Panc1 (cell line): ENCODE results near the gene PRKCG. TPM values are rescaled to one million over a fixed set of nuclear protein-coding genes. Genes with fewer than 3 reads are reported as not detected.

Experiments
- ATAC-seq: fragments of 200-7000 bp; cut with Tn5 transposase; 2 replicates; pipeline ENCODE4 v1.9.1; 2020; ENCODE audit warnings: mild to moderate bottlenecking, moderate library complexity
- BruUV-seq: library from RNA; stranded (reverse); fragments of 400-500 nt; replicated peaks from 2 replicates; lab custom pipeline; 2021; lab: Mats Ljungman, UMichigan
- CTCF ChIA-PET: fragments of 300-600 bp; sonication (Branson Sonifier 250); formaldehyde crosslinking; loops from one replicate; lab custom pipeline; 2022; ENCODE audit warnings: antibody characterized with exemption; lab: Charles Lee
- POLR2A ChIA-PET: fragments of 300-600 bp; sonication (Branson Sonifier 250); formaldehyde crosslinking; loops from one replicate; lab custom pipeline; 2022; ENCODE audit warnings: antibody characterized with exemption; lab: Charles Lee
- DNase-seq: peaks from one replicate; pipeline ENCODE4 v3.0.0-alpha.2; 2010; ENCODE audit warnings: low read depth, low spot score
- H3K27ac ChIP-seq: 2 replicates; pipeline ENCODE4 v1.5.1; 2011; ENCODE audit warnings: mild to moderate bottlenecking, low read length, inconsistent platforms
- H3K27me3 ChIP-seq: fragments of 200-500 bp; sonication (Bioruptor generic); 2 replicates; pipeline ENCODE4 v1.6.0; 2014; ENCODE audit warnings: low read length, inconsistent platforms; ENCODE audit not compliant: control insufficient read depth, insufficient read depth
- H3K36me3 ChIP-seq: fragments of 200-500 bp; sonication (Bioruptor generic); 2 replicates; pipeline ENCODE4 v1.5.1; 2014; ENCODE audit warnings: inconsistent platforms, mild to moderate bottlenecking, low read length, moderate library complexity; ENCODE audit not compliant: control insufficient read depth, insufficient read depth
- H3K4me1 ChIP-seq: 2 replicates; pipeline ENCODE4 v1.5.1; 2011; ENCODE audit warnings: inconsistent platforms, mild to moderate bottlenecking, low read length, moderate library complexity; ENCODE audit not compliant: control insufficient read depth, insufficient read depth
- H3K4me3 ChIP-seq, 2 experiments: 2 replicates each; pipeline ENCODE4 v1.5.1; 2011 to 2012; ENCODE audit warnings: low read depth in 2 of 2, low read length in 2 of 2, mild to moderate bottlenecking in 2 of 2, inconsistent platforms in 1 of 2, moderate library complexity in 1 of 2
- H3K9me3 ChIP-seq: fragments of 200-500 bp; sonication (Bioruptor generic); 2 replicates; pipeline ENCODE4 v1.5.1; 2014; ENCODE audit warnings: low read depth, mild to moderate bottlenecking, inconsistent platforms, low read length, moderate library complexity; ENCODE audit not compliant: control insufficient read depth, insufficient read depth
- POLR2AphosphoS5 ChIP-seq: IDR thresholded peaks from 2 replicates; pipeline ENCODE4 v1.6.1; 2012; ENCODE audit warnings: mild to moderate bottlenecking, low read depth, low read length, moderate library complexity
- SIN3A ChIP-seq: IDR thresholded peaks from 2 replicates; pipeline ENCODE4 v1.6.1; 2012; ENCODE audit warnings: low read depth, mild to moderate bottlenecking, low read length, moderate library complexity, borderline replicate concordance; ENCODE audit not compliant: insufficient read depth
- TCF7L2 ChIP-seq: IDR thresholded peaks from 2 replicates; pipeline ENCODE4 v1.6.1; 2011; ENCODE audit warnings: mild to moderate bottlenecking, low read depth, low read length, inconsistent platforms
- in situ Hi-C: cut with HindIII; loops from 2 replicates; pipeline ENCODE4 v1.10.0; 2016; ENCODE audit warnings: low sequenced_read_pairs, low pct_unique_long_range_greater_than_20kb
- intact Hi-C: fragments of 100-400 bp; cut with micrococcal nuclease; formaldehyde crosslinking; loops from one replicate; pipeline ENCODE4 v1.10.0; 2022; ENCODE audit not compliant: unreplicated experiment
- total RNA-seq: library from RNA; stranded (reverse); gene quantifications from one replicate; pipeline ENCODE4 v1.2.1, GENCODE V29; 2021; ENCODE audit not compliant: unreplicated experiment
- TF ChIP-seq, protein P1 (sequence below), 2 experiments: IDR thresholded peaks; 2 replicates each; pipeline ENCODE4 v1.6.1; 2011 to 2012; ENCODE audit warnings: low read depth in 2 of 2, control low read depth in 1 of 2, low read length in 1 of 2, mild to moderate bottlenecking in 1 of 2, moderate library complexity in 1 of 2; ENCODE audit not compliant: insufficient read depth in 1 of 2
- TF ChIP-seq, protein P2 (sequence below): fragments of 450-650 bp; IDR thresholded peaks from 2 replicates; pipeline ENCODE4 v1.5.1; 2017; ENCODE audit warnings: mild to moderate bottlenecking

PRKCG gene
- total RNA-seq, 1 experiment from 2014 or later, result 2.5 TPM

DNA sequence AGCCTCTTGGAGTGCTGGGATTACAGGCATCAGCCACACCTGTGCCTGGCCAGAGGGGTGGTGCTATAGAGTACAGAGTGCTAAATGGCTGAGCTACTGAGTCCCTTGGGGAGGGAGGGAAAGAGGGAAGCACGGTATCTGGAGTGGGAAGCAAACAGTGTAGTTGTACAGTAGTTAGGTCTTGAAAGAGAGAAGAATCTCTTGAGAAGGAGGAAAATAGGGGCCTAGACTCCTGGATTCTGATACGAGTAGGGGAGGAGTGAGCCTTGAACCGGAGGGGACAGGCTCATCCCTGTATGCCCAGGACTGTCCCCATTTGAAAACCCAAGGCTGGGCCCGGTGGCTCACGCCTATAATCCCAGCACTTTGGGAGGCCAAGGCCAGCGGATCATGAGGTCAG, 9.2 kb upstream of the PRKCG start:
- DNase-seq (no peak), ATAC-seq (no peak)
- intact Hi-C loops, result no loop called here
- ChIA-PET CTCF (no interaction called here), POLR2A (interaction anchor here (0.6 to 1.0 kb wide), 2 partner anchors 24 to 151 kb away, joined by 4 to 5 read pairs; no protein-coding TSS in a partner anchor)
- peak overlapping the region; percentile 55; the same call in 1 of the 2 replicates for H3K27ac ChIP-seq
- H3K4me3 ChIP-seq, result no peak overlapping the region
- in situ Hi-C loops, result no loop called here
- peaks cover 39% of the 10 kb centered on the region for H3K4me1 ChIP-seq
- peaks cover 6% of the 10 kb centered on the region; the same call in 1 of the 2 replicates for H3K36me3 ChIP-seq
- TF ChIP-seq POLR2AphosphoS5 (no peak), SIN3A (no peak), TCF7L2 (no peak)
- TF ChIP-seq, protein P1, sequence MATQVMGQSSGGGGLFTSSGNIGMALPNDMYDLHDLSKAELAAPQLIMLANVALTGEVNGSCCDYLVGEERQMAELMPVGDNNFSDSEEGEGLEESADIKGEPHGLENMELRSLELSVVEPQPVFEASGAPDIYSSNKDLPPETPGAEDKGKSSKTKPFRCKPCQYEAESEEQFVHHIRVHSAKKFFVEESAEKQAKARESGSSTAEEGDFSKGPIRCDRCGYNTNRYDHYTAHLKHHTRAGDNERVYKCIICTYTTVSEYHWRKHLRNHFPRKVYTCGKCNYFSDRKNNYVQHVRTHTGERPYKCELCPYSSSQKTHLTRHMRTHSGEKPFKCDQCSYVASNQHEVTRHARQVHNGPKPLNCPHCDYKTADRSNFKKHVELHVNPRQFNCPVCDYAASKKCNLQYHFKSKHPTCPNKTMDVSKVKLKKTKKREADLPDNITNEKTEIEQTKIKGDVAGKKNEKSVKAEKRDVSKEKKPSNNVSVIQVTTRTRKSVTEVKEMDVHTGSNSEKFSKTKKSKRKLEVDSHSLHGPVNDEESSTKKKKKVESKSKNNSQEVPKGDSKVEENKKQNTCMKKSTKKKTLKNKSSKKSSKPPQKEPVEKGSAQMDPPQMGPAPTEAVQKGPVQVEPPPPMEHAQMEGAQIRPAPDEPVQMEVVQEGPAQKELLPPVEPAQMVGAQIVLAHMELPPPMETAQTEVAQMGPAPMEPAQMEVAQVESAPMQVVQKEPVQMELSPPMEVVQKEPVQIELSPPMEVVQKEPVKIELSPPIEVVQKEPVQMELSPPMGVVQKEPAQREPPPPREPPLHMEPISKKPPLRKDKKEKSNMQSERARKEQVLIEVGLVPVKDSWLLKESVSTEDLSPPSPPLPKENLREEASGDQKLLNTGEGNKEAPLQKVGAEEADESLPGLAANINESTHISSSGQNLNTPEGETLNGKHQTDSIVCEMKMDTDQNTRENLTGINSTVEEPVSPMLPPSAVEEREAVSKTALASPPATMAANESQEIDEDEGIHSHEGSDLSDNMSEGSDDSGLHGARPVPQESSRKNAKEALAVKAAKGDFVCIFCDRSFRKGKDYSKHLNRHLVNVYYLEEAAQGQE (IDR thresholded peaks at IDR 0.05; ENCODE audit: insufficient read depth in 1 of 2, low read depth in 2 of 2, low read length in 1 of 2), result no peak
- TF ChIP-seq, protein P2, sequence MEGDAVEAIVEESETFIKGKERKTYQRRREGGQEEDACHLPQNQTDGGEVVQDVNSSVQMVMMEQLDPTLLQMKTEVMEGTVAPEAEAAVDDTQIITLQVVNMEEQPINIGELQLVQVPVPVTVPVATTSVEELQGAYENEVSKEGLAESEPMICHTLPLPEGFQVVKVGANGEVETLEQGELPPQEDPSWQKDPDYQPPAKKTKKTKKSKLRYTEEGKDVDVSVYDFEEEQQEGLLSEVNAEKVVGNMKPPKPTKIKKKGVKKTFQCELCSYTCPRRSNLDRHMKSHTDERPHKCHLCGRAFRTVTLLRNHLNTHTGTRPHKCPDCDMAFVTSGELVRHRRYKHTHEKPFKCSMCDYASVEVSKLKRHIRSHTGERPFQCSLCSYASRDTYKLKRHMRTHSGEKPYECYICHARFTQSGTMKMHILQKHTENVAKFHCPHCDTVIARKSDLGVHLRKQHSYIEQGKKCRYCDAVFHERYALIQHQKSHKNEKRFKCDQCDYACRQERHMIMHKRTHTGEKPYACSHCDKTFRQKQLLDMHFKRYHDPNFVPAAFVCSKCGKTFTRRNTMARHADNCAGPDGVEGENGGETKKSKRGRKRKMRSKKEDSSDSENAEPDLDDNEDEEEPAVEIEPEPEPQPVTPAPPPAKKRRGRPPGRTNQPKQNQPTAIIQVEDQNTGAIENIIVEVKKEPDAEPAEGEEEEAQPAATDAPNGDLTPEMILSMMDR, result no peak
- H3K9me3 ChIP-seq, result no peaks in the 10 kb centered on the region
- no TSS peak for BruUV-seq
- no peaks in the 10 kb centered on the region for H3K27me3 ChIP-seq

GRCh38 chr19:53873773-53874605, 8.0 kb upstream of the PRKCG start:
- H3K36me3 ChIP-seq, result 0 out of 2 replicates have a peak, but pooled peaks cover 6% of the 10 kb centered on the region
- in situ Hi-C loops (no loop called here), intact Hi-C loops (no loop called here)
- no peak for ATAC-seq
- no peaks in the 10 kb centered on the region for H3K9me3 ChIP-seq
- BruUV-seq, result no TSS peak
- DNase-seq, result no peak
- ChIA-PET POLR2A (interaction anchor here (0.6 to 1.0 kb wide), 5 partner anchors 25 to 1801 kb away, joined by 3 to 14 read pairs (median 5); partner anchors contain the start of gene EPN1), CTCF (no interaction called here)
- no peak overlapping the region for H3K4me3 ChIP-seq
- H3K27ac ChIP-seq, result no peak overlapping the region; the same call in 1 of the 2 replicates
- TF ChIP-seq TCF7L2 (no peak), POLR2AphosphoS5 (peak; percentile 60), SIN3A (no peak)
- TF ChIP-seq, protein P1 (IDR thresholded peaks at IDR 0.05; ENCODE audit: insufficient read depth in 1 of 2, low read depth in 2 of 2, low read length in 1 of 2), result no peak
- TF ChIP-seq, protein P2, result no peak
- no peaks in the 10 kb centered on the region for H3K27me3 ChIP-seq
- H3K4me1 ChIP-seq, result peaks cover 43% of the 10 kb centered on the region
